Right cardiac atrium (tissue), 5 donors: Measurements from ENCODE around the gene HCFC1. TPM values are rescaled to one million over a fixed set of nuclear protein-coding genes. Genes with fewer than 3 reads are reported as not detected.
"Not testable (repeated sequence)": the region's sequence is repeated elsewhere in the genome, so short reads cannot be mapped to it uniquely, and the experiment has no call there.

ENCODE experiments used
- ATAC-seq, 2 donors: fragments of 200-7000 bp; cut with Tn5 transposase; one replicate each; pipeline versions ENCODE4 v1.8.0 to v1.9.1; 2020; ENCODE audit warnings: moderate library complexity in 2 of 2, mild to moderate bottlenecking in 1 of 2
- DNase-seq, 3 donors: peaks; one replicate each; pipeline ENCODE4 v3.0.0-alpha.2; 2020
- H3K27ac ChIP-seq: one replicate; pipeline ENCODE4 v1.5.1; 2013; ENCODE audit warnings: mild to moderate bottlenecking, low read length, control low read depth, moderate library complexity
- H3K27me3 ChIP-seq: one replicate; pipeline ENCODE4 v1.6.1; 2013; ENCODE audit not compliant: control insufficient read depth, insufficient read depth
- H3K4me1 ChIP-seq: one replicate; pipeline ENCODE4 v1.6.1; 2013; ENCODE audit warnings: low read length; ENCODE audit not compliant: control insufficient read depth, insufficient read depth
- H3K4me3 ChIP-seq: one replicate; pipeline ENCODE4 v1.5.1; 2013; ENCODE audit warnings: low read length, control low read depth
- H3K9me3 ChIP-seq: one replicate; pipeline ENCODE4 v1.6.1; 2013; ENCODE audit warnings: low read length; ENCODE audit not compliant: control insufficient read depth
- WGBS: extraction: QIAGEN DNeasy Blood & Tissue Kit; methylation state at CpG from one replicate; pipeline ENCODE4 v1.1.7; 2013; 5-methylcytosine and 5-hydroxymethylcytosine counted together
- intact Hi-C, 4 donors: fragments of 100-400 bp; cut with DNase I; formaldehyde crosslinking; loops; one replicate each; pipeline versions ENCODE4 v1.11.0 to v1.14.0; 2022 to 2023
- polyA plus RNA-seq: library from polyadenylated mRNA; stranded (reverse); fragments of 200-250 nt; gene quantifications from one replicate; pipeline ENCODE4 v1.2.3, GENCODE V29; 2013
- total RNA-seq, 4 donors: library from RNA; stranded (reverse); fragmentation: NEBNext Ultra II Directional; extraction: Animal tissue kit (Norgen Biotek cat#: 25700); gene quantifications; one replicate each; pipeline ENCODE4 v1.2.1, GENCODE V29; 2021
- donor health status: healthy with polysubstance abuse.
- donor health status: DM: no; HTN: yes; CAD: no.
- donor health status: DM: no; HTN: no; CAD: no.
- donor health status: DM: no; HTN: yes; CAD: no; lungs with severe emphysema.
- donor health status: DM: yes; HTN: yes; CAD: no.

Gene HCFC1
- total and polyA plus RNA-seq, 5 donors: 17.3 to 41.4 (median 32.1) TPM

DNA sequence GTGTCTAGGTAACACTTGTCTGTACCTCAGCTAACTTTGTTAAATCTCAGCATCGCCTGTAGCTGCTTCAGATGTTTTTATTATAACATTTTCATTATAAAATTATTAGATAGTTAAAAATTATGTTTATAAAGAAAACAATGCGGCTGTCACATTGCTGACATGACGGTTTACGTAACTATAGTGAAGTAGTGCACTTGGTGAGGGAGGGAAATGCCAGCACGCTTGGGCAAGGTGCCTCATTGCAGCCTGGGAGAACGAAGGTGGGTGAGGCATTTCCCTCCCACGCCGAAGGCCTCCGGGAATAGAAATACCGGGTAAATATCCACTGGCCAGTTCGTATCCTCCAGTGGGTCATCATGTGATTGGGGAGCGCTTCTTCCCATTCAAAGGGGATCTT is 16.9 kb upstream of the HCFC1 start:
- H3K4me1 ChIP-seq: no peaks in the 10 kb centered on the region
- intact Hi-C loops: no loop called here
- no peak overlapping the region for H3K4me3 ChIP-seq
- WGBS: 80% methylated on average over 12 of the region's 12 CpGs
- H3K27me3 ChIP-seq: no peaks in the 10 kb centered on the region
- H3K9me3 ChIP-seq: no peaks in the 10 kb centered on the region
- no peak overlapping the region for H3K27ac ChIP-seq
- DNase-seq (no peak), ATAC-seq (no peak)

DNA sequence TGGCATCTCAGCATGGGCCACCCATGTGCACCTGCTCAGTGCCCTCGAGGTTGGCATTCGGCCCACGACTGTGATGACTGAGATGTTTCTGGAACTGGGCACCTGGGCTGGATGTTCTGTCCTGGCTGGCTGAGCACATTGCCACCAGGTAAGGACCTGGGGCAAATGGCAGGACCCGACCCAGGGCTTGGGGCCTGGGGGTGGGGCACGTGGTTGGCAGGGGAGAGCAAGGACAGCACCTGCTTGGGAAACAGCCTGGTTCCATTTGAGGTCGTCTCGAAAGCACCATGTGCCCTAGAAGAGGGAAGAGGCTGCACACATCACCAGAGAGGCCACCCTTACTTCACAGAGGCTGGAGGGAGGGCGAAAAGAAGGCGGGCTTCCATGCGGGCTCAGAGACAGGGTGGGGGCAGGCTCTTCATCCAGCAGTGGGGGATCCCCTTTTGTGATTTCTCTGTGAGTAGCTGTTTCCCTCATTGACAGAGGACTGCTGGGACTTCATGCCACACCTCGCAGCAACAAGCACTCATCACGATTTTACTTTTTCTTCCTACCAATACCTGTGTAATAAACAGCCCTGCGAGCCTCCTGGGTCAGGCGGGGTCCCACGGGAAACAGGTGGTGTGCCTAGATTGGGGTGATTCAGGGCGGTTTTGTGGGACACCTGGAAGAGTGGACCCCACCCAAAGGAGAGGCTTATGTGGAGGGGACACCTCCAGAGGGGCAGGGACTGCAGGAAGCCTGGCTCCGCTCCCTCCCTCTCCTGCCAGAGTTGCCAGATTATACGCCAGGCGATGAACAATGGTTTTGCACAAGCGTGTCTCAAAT is 12.9 kb upstream of the HCFC1 start:
- H3K9me3 ChIP-seq: no peaks in the 10 kb centered on the region
- peak overlapping the region; percentile 7 for H3K27ac ChIP-seq
- intact Hi-C loops: no loop called here
- no peak for DNase-seq
- no peaks in the 10 kb centered on the region for H3K27me3 ChIP-seq
- no peak overlapping the region for H3K4me3 ChIP-seq
- no peaks in the 10 kb centered on the region for H3K4me1 ChIP-seq
- 75% methylated on average over 20 of the region's 20 CpGs for WGBS
- ATAC-seq: no peak

DNA sequence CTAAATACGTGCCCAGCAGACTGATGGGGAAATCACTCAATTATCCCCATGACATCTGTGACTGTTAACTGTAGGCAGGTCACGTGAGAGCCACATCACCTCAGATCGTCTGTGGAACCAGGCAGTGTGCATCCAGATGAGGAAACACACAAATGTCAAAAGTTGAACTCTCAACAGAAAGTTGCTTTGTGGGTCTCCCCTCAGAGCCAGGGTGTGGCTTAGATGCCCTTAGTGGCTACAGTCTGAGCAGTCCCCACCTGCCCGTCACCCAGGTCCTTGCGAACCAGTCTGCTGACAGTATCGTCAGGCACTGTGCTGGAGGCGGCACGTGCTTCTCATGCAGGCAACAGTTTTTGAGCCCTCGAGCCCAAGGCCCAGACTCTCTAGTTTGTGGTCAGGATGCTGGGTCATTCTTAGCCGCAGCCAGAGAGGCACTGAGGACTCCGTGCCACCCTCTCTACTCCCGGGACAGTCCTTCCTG is 11.7 kb upstream of the HCFC1 start:
- 86% methylated on average over 12 of the region's 12 CpGs for WGBS
- H3K4me3 ChIP-seq: no peak overlapping the region
- H3K27ac ChIP-seq: no peak overlapping the region
- no peaks in the 10 kb centered on the region for H3K27me3 ChIP-seq
- no peaks in the 10 kb centered on the region for H3K4me1 ChIP-seq
- ATAC-seq (no peak), DNase-seq (no peak)
- no peaks in the 10 kb centered on the region for H3K9me3 ChIP-seq
- intact Hi-C loops: no loop called here

- WGBS: 88% methylated on average over 52 of the region's 52 CpGs
- no peak overlapping the region for H3K27ac ChIP-seq
- no peak for ATAC-seq
- DNase-seq: peak in 2 of 3 donors; percentile 76
- H3K4me3 ChIP-seq: no peak overlapping the region
- H3K9me3 ChIP-seq: no peaks in the 10 kb centered on the region
- H3K4me1 ChIP-seq: no peaks in the 10 kb centered on the region
- intact Hi-C loops: no loop called here
- no peaks in the 10 kb centered on the region for H3K27me3 ChIP-seq
Measured at GRCh38 chrX:153981771-153982533, 10.3 kb upstream of the HCFC1 start.

DNA sequence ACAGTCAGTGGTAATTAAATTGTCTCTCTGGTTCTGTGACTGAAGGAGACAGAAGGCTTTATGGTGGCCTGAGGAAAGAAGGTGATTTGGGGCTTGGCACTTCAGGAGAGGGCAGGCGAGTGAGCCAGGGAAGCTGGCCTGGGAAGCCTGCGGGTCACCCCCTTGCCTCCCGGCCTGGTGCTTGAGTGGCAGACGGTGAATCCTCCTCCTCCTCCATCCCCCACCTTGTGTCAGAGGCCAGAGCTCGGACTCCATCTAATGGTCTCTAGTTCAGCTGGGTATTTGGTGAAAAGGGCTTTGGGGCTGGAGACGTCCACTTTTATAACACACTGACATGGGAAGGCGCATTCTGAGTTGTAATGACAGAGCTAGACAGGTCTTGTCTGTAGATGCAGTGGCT is 9.6 kb upstream of the HCFC1 start:
- intact Hi-C loops: no loop called here

GRCh38 chrX:153980394-153980793 is 8.8 kb upstream of the HCFC1 start:
- intact Hi-C loops, DNase-seq, H3K27me3 ChIP-seq, H3K4me1 ChIP-seq, H3K9me3 ChIP-seq, H3K4me3 ChIP-seq, H3K27ac ChIP-seq, ATAC-seq: not testable (repeated sequence)
- 68% methylated on average over 9 of the region's 10 CpGs for WGBS

More for the DNA sequence above, 9.6 kb upstream of the HCFC1 start:
- 87% methylated on average over 7 of the region's 7 CpGs for WGBS
- Histone ChIP-seq H3K4me3 (no peak overlapping the region), H3K9me3 (no peaks in the 10 kb centered on the region), H3K4me1 (no peaks in the 10 kb centered on the region), H3K27me3 (no peaks in the 10 kb centered on the region), H3K27ac (no peak overlapping the region)
- no peak for DNase-seq
- ATAC-seq: no peak

DNA sequence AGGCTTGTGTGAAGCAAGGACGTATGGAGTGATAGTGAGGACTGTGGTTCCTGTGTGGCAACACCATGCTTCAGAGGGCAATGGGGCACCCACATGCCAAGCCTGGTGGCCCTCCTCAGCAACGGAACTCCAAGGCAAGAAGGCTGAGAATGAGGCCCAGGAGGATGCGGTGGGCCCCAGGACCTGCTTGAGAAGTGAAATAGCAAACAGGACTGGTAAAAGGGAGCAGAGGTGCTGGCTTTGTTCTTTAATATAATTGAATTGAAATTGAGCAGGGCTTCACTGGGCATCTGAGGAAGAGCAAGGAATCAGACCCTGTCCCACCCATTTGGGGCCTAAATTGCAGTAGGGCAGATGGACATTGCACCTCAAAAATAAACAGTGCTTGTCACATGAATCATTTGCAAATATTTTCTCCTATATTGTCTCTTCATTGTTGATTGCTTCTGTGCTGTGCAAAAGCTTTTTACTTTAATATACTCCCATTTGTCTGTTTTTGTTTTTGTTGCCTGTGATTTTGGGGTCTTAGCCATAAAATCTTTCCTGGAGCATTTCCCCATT is 3.2 kb upstream of the HCFC1 start:
- no peak for ATAC-seq
- no peak for DNase-seq
- intact Hi-C loops: no loop called here
- Histone ChIP-seq H3K4me1 (peaks cover 8% of the 10 kb centered on the region), H3K27me3 (no peaks in the 10 kb centered on the region), H3K27ac (peak overlapping the region; percentile 7), H3K4me3 (no peak overlapping the region), H3K9me3 (no peaks in the 10 kb centered on the region)
- 75% methylated on average over 3 of the region's 3 CpGs for whole genome bisulfite sequencing

- Histone ChIP-seq H3K4me3 (no peak overlapping the region), H3K27ac (peak overlapping the region; percentile 93), H3K27me3 (no peaks in the 10 kb centered on the region), H3K4me1 (peaks cover 8% of the 10 kb centered on the region), H3K9me3 (no peaks in the 10 kb centered on the region)
- intact Hi-C loops: no loop called here
- ATAC-seq (no peak), DNase-seq (peak in 1 of 3 donors; percentile 62)
- 66% methylated on average over 14 of the region's 14 CpGs for WGBS
Measured at GRCh38 chrX:153974003-153974725, 2.5 kb upstream of the HCFC1 start.

DNA sequence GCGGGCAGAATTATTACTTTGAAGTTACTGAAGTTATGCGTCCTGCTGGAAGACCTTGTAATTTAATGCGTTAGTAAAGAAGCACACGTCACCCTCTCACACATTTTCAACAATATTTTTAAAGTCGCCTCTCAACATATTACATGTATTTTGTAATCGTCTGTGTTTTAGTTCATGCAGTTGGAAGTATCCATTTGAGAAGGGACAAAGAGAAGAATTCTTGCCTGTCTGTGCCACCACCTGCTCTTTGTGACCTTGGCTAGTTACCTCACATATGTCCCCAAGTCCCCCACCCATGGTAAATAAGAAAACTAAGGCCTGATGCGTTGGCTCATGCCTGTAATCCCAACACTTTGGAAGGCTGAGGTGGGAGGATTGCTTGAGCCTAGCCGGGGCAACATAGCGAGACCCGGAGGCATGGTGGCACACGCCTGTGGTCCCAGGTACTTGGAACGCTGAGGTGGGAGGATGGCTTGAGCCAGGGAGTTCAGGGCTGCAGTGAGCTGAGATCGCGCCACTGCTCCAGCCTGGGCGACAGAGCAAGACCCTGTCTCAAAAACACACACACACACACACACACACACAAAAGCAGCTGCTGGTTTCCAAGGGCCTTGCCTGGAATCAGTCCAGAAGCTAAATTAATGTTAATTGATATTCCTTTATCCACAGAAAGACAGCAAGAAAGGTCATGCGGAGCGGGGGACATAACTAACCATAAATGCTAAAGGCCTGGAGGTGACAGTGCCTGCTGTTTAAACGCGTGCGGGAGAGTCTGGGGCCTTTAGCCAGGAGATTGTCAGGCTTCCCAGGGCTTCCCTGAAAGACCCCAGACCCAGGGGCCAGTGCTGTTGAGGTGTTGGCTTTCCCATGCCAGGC is 1.7 kb upstream of the HCFC1 start:
- H3K4me1 ChIP-seq: peaks cover 8% of the 10 kb centered on the region
- DNase-seq: peak in 1 of 3 donors; percentile 49
- no peaks in the 10 kb centered on the region for H3K27me3 ChIP-seq
- 26% methylated on average over 20 of the region's 20 CpGs for WGBS
- peak overlapping the region; percentile 96 for H3K27ac ChIP-seq
- peak overlapping the region; percentile 78 for H3K4me3 ChIP-seq
- intact Hi-C loops: no loop called here
- H3K9me3 ChIP-seq: no peaks in the 10 kb centered on the region
- ATAC-seq: no peak
